Endometrial microvascular endothelial cells (primary cell): ENCODE measurements around the gene VANGL1. TPM values are rescaled to one million over a fixed set of nuclear protein-coding genes. Genes with fewer than 3 reads are reported as not detected.

ENCODE experiments used
- in situ Hi-C: cut with HindIII; loops from 2 replicates; pipeline ENCODE4 v1.10.0; 2017; ENCODE audit warnings: low sequenced_read_pairs, low pct_unique_long_range_greater_than_20kb; ENCODE audit errors: inconsistent ontology term
- total RNA-seq: library from RNA; depleted of rRNA; stranded (reverse); fragments of >200 nt; gene quantifications from one replicate; pipeline ENCODE4 v1.2.3, GENCODE V29; 2015; ENCODE audit errors: inconsistent ontology term

VANGL1 gene
- total RNA-seq, 1 donor from 2014 or later: 29.0 TPM

DNA sequence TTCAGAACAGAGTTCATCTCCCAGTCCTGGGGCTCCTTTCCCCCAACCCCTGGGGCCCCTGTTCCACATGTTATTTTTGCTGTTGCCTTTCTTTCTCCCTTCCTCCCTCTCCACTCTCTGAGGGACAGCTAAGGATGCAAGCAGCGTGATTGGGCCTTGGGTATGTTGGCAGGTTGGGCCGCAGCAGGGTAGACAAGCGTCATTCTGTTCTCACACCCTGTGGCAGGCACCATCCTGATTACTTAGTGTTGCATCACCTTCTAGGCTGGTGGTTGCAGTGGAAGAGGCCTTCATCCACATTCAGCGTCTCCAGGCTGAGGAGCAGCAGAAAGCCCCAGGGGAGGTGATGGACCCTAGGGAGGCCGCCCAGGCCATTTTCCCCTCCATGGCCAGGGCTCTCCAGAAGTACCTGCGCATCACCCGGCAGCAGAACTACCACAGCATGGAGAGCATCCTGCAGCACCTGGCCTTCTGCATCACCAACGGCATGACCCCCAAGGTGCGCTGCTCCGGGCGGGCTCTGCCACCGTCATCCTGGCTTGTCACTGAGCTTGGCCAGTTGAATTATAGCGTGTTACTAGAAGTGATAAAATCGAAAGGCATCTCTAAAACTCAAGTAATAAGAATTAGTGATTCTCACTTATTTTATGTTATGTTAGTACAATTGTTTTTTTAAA lies 43.4 kb downstream of the VANGL1 start:
- in situ Hi-C loops: no loop called here

DNA sequence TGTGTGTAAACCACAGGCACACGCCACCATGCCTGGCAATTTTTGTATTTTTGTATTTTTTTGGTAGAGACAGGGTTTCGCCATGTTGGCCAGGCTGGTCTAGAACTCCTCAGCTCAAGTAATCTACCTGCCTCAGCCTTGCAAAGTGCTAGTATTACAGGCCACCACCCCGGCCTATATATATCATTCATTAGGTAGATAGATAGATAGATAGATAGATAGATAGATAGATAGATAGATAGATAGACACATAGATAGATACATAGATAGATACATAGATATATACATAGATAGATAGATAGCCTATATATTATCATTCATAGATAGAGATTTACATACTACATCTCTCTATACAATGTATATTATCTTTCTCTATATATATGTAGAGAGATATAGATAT lies 46.0 kb downstream of the VANGL1 start:
- in situ Hi-C loops: no loop called here

DNA sequence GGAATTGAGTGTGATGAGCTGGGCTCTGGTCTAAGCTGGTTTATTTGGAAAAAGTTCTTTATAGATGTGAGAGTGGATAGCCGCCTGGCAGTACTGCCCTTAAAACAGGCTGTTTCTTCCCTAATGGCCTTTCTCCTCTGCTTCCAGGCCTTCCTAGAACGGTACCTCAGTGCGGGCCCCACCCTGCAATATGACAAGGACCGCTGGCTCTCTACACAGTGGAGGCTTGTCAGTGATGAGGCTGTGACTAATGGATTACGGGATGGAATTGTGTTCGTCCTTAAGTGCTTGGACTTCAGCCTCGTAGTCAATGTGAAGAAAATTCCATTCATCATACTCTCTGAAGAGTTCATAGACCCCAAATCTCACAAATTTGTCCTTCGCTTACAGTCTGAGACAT lies 49.2 kb downstream of the VANGL1 start:
- in situ Hi-C loops: no loop called here

DNA sequence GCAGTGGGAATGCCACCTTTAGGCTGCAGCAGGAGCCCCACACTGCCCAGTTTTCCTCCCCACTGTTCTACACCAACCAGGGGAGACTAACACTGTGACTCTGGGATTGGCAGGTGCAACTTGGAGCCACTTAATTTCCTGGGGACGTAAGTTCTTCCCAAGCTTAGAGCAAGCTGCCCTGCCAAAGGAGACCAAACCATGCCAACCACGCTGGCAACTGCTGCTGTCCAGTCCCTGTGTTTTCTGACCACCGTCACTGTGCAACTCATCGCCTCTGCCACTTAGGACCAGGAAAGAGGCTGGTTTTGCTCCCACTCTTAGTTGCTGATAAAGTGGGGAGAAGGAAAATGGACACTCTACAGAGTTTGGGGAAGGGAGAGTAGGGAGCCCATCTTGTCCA lies 50.5 kb downstream of the VANGL1 start:
- in situ Hi-C loops: no loop called here

DNA sequence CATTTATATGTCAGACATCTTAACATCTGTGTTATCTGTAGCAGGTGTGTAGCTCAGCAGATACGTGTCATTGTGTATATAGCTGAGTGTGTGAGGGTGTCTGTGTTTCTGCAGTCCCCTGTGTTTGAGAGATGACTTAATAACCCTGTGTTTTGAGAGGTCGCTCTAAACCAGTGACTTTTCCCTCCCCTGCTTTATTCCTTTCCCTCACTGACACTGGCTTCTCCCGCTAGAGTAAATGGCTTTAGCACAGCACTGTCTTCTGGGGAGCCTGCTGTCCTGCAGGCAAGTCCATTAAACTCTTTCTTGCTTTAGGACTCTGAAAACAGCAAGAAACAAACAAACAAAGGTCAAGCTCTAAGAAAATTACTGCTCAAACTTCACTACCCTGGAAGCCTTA lies 53.0 kb downstream of the VANGL1 start:
- in situ Hi-C loops: no loop called here

DNA sequence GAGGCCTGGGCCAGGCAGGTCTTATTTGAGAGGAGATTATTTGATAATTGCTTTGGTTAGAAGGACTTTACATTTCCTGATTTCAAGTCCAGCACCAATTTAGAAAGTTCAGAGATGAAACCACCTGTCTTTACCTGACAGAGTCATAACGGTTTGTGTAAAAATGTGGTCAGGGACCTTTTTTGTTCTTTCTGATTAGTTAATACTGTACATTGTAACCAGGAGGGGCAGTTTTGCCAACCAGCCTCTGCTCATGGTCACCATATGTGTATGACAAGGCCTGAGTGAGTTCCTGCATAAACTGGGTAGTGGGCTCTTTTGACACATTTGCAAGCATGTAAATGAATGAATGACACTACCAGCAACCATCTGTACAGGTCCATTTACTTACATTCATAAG lies 55.8 kb downstream of the VANGL1 start:
- in situ Hi-C loops: no loop called here

DNA sequence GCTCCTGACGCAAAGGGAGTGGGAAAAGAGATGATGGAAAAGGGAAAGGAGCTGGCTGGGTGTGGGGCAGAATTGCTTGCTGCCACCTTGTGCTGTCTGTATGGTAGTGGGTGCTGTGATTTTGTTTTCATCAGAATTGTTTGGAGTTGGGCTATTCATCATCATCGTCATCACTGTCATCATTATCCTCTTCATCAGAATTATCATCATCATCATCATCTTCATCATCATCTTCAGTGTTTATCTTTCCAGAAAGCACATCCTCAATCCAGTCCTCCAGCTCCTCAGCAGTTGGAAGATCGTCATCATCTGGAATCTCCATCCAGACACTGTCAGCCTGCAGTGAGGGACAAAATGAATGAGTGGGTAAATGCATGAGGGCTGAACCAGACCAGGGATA lies 59.3 kb downstream of the VANGL1 start:
- in situ Hi-C loops: no loop called here

DNA sequence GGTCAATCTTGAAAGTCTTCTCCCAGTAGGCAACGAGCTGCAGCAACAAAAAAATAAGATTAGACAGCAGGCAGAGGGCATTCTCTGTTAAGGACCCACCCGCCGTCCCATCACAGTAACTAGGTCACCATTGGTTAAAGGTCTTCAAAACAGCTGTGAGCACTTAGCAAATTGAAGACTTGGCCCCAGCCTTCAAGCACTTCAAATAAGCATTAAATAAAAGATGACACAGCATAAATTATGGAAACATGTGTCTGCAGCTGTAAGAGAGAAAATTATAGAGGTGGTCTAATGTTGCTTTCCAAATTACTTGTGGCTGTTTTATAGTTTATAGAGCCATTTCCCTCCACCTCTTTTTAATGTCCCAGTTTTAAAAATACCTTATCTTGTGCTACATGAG lies 61.2 kb downstream of the VANGL1 start:
- in situ Hi-C loops: no loop called here

DNA sequence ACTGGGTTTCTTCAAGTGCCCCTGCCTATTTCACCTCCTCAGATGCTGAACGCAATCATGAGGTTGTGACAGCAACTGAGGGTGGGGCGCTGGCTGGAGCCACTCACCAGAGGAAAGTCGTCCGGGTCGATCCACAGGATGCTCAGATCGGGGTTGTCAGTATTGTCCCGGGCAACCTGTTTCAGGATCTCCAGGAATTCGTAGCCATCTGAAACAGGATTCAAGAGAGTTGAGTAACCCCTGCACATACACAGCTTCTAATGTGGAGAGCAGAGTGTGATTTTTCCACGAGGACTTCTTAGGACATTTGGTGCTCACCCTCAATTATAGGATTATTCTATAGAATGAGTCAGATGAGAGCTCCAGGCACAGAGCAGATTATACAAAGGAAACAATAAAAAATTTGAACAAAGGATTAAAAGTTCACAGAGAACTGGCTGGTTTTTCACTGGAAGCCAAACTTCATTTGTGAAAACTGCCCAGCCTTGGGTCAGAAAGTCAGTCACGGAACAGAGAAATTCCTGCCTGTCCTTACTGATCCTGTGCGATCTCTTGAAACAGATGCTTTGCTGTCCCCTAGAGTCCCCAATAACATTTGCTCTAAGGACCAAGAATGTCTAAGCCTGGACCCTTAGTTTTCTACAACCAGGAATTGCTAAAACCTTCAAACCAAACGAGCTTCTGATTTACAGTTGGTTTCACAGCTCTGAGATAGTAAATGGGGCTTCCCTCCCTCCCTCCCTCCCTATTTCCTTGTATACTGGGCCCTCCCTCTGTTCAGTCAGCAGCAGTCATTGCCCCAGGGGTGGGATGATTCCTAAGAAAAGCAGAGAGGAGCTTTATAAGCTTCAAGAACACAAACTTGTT lies 63.5 kb downstream of the VANGL1 start:
- in situ Hi-C loops: no loop called here

DNA sequence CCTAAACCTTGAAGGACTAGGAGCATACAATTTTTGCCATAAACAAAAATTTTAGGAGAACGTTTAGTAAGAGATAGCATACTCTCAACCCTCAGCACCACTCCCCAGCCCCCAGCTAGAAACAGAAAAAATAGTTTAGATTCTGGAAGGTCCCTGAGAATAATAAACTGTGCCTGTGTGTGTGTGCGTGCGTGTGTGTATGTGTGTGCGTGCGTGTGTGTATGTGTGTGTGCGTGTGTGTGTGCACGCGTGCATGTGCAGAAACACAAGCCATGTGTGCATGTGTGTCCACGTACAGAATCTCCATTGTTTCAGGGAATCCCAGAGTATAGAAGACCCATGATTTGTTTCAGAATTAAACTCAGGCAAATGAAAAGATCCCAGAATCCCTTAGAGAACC lies 64.2 kb downstream of the VANGL1 start:
- in situ Hi-C loops: no loop called here

DNA sequence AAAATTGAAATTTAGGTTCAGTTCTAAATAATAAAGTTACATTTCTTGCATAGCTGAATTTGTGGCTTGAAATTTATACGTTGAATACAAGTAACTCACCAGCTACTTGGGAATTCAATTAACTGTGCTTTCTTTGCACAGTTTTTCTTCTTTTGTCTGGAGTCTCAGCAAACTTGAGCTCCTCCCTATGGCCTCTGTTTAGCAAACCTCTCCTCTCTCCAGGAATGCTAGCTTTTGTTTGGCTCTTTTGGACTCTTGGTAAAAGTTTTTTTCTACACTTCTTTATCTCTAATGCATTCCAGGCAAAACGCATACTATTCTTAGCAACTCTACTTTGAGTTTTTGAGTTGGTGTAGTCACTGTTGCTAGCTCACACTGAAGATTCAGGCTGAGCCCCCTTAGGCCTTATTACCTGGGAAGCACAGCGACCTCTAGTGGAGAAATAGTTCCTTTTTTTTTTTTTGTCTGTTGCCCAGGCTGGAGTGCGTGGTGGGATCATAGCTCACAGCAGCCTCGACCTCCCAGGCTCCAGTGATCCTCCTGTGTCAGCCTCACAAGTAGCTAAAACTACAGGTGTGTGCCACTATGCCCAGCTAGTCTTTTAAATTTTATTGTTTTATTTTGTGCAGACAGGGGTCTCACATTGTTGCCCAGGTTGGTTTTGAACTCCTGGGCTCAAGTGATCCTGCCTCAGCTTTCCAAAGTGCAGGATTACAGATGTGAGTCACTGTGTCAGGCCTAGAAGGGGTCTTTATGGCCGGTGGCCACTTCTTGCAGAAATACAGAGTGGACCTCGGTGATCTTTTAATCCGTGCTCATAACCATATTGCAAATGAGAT lies 65.0 kb downstream of the VANGL1 start:
- in situ Hi-C loops: no loop called here

DNA sequence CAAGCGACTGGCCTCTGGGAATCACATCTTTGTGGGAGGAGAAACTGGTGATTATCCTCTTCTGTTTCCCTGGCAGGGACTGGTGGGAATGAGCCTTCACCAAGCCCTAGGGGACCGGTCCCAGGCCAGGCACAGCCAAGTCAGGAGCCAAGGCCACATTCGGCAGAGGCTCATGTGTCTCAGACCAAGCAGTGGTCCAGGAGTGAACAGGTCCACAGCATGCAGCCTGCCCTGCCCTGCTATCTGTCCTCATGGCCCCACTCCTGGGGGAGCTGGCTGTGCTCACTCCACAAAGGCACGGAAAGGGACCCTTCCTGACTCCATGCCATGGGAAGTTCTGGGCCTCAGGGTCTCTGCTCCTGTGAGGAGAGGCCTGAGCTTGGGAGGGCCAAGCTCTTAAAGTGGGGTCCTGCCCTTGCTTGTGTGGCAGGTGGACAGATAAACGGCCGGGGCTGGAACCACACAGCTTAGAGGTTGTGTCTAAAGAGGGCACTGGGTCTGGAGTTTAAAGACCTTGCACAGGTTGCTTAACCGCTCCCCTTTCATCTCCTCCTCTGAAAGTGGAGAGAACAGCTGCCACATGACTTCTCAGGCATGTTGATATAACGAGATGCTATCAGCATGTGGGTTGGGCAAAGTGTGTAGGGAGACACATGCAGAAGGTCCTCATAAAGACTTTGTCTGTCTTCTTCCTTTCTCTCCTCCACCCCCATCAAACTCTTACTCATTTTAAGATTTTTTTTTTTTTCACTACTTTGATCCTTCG lies 69.3 kb downstream of the VANGL1 start:
- in situ Hi-C loops: no loop called here

DNA sequence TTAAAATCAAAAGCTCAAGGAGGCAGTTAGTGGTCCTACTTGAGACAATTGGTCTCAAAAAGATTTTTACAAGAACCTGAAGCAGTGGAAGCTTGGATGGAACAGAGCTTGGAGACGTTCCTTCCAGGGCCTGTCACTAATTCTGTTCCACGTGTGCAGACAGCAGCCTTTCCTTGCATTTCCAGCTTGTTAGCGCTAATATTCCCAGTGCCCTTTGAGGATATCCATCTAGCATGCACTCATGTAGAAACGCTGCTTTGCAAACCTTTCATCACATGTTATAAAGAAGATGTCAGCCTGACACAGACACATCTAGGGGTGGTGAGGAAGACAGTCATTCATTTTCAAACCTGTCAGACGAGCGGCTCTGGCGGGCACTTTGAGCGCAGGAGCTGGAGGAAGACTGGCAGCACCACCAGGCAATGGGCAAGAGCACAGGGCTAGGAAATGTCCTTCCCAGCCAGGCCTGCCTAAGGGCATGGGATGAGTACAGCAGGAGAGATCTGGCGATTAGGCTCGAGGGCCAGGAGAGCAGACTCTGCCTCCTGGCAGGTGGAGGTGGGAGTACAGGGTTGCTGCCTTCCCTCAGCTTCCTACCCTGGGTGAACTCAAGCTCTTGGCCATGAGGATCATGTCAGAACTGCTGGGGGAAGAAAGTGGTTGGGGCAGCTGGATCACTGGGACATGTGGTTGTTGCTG lies 71.3 kb downstream of the VANGL1 start:
- in situ Hi-C loops: no loop called here

DNA sequence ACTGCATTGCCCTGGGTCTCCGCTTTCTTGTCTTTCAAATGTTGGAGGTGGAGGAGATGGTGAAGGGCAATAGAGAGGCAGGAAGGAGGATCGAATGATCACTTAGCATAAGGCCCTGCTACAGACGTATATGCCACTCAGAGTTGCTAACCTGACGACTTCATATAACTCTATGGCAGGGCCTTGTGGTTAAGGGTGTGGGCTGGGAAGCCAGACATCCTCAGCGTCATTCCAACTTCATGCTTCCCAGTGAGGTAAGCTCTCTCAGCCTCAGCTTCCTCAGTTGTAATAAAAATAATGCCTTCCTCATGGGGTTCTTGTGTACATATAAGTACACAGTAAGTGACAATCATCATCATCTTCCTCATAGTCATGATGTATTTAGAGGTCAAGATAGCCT lies 72.1 kb downstream of the VANGL1 start:
- in situ Hi-C loops: no loop called here

DNA sequence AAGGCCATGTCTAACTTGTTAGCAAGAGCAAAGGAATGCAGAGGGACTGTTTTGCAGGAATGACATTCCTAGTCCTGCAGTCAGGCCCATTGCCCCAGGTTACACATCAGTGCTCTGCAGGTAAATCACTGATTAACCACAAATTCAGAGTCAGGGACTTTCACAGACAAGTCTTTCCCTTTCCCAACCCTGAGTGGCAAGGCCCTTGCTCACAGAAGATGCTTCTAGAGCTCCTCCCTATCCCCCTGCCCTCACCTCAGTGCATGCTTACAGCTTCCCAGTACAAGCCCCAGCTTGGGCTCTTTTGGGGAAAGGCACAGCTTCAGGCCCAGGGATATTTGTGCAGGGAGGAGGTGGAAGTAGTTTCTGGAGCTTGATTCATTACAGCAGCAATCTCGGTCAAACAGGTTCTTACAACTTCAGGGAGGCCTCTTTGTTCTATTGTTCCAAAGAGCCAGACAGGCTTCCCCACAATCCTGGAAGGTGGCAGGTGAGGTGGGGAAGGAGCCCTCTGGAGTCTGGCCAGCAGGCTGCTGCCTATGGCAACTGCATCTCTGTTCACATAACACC lies 72.9 kb downstream of the VANGL1 start:
- in situ Hi-C loops: no loop called here

DNA sequence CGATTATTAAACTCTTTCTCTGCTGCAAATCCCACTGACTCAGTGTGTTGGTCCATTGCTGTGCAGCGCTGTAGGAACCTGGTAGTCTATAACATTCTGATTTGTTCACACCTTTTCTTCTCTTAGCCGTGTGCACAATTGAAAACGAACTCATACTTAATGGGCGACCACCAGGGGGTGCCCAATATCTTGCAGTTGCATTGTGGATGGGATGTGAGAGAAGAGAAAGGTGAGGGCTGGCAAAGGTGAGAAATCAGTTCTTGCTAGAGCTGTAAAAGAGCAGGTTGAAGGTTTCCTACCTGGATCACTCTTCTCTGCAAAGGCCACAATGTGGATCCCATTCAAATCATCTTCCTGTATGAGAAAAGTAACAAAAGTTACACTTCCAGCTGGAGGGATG lies 75.8 kb downstream of the VANGL1 start:
- in situ Hi-C loops: no loop called here

DNA sequence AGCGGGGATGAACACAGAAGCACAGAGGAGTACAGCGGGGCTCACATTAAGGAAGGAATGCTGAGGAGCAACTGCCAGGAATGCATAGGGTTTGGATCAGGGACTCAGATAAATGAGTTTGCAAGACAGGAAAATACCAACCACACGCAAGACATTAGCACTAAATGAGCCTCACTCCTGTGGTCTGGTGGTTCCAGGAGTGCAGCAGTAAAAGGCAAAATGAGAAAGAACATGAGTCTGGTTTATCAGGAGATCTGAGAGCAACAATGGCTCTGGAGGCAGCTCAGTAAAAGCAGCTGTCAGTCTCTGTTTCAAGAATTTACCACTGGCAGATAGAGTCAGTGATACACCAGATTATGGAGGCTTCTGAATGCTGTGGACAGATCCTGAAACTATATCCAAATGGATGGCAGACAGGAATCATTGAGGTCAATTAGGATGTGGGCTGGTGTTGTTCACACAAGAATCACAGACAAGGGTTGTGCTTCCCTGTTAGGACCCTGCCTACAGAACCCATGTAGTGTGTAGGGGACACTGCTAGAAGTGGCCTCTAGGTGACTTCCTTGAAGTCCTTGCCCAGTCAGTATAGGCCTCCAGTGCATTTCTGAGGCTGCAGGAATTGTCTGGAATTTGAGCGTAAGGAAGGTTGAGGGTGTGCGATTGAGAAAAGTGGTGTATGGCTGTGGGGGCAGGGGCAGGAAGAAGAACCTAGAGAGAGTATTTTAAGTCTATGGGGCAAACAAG lies 76.4 kb downstream of the VANGL1 start:
- in situ Hi-C loops: no loop called here
